ENCODE measurements around the gene RCC2.

- TF ChIP-seq POLR2AphosphoS5 (IDR thresholded peaks at IDR 0.05) (no peak), CTCF (IDR thresholded peaks at IDR 0.05) (no peak), POLR2A (IDR thresholded peaks at IDR 0.05) (no peak), EP300 (IDR thresholded peaks at IDR 0.05) (no peak)
These were observed 25.8 kb upstream of the RCC2 start for GRCh38 chr1:17465228-17465627.
